ENCODE measurements around the gene KCNK3. TPM values are rescaled to one million over a fixed set of nuclear protein-coding genes. Genes with fewer than 3 reads are reported as not detected.

The KCNK3 gene
- total RNA-seq, 1 experiment from 2014 or later: 0.09 TPM

- Mint-ChIP-seq H3K27ac (no peak overlapping the region), H3K36me3 (ENCODE audit: insufficient read depth in 1 of 3, low read depth in 3 of 3) (no peaks in the 10 kb centered on the region), H3K4me1 (peaks cover 4 to 13% of the 10 kb centered on the region in 2 experiments), H3K27me3 (ENCODE audit: low read depth) (peaks cover 64% of the 10 kb centered on the region), H3K9me3 (no peaks in the 10 kb centered on the region), H3K4me3 (no peak overlapping the region)
- Histone ChIP-seq H3K14ac (ENCODE audit: insufficient read depth, low read length) (no peak overlapping the region), H3K56ac (ENCODE audit: insufficient read length, low read depth, low read length) (no peak overlapping the region), H3K4me2 (ENCODE audit: insufficient read depth, insufficient read length, low read length) (no peak overlapping the region), H3K18ac (ENCODE audit: insufficient read length, low read depth, low read length) (no peak overlapping the region), H3K4me1 (ENCODE audit: insufficient read depth, low read length) (no peaks in the 10 kb centered on the region), H3K4ac (ENCODE audit: low read depth, low read length) (no peak overlapping the region), H2AK5ac (ENCODE audit: insufficient read length, low read length) (no peak overlapping the region), H2AFZ (ENCODE audit: low read length) (no peak overlapping the region), H2BK5ac (ENCODE audit: insufficient read length, low read length) (no peak overlapping the region), H2BK120ac (ENCODE audit: low read depth, low read length, poor library complexity, severe bottlenecking) (no peak overlapping the region), H3K27ac (ENCODE audit: insufficient read length, low read depth, low read length) (no peak overlapping the region), H3K9me3 (ENCODE audit: control insufficient read depth, low read depth, low read length) (no peaks in the 10 kb centered on the region), H2BK20ac (ENCODE audit: low read depth, low read length, poor library complexity, severe bottlenecking) (no peak overlapping the region), H2BK15ac (ENCODE audit: low read depth, low read length) (no peak overlapping the region), H3K9ac (ENCODE audit: extremely low read depth, insufficient read length, low read length) (no peak overlapping the region), H3K23me2 (ENCODE audit: insufficient read length, low read depth, low read length, poor library complexity, severe bottlenecking) (no peaks in the 10 kb centered on the region), H4K5ac (ENCODE audit: insufficient read length, low read depth, low read length) (no peak overlapping the region), H3K27me3 (ENCODE audit: insufficient read depth, low read length) (no peaks in the 10 kb centered on the region; the same call in 1 of the 2 replicates), H3K23ac (ENCODE audit: insufficient read length, low read depth, low read length) (no peak overlapping the region), H4K91ac (ENCODE audit: insufficient read length, low read depth, low read length) (no peak overlapping the region), H4K20me1 (ENCODE audit: control insufficient read depth, insufficient read depth, insufficient read length) (no peaks in the 10 kb centered on the region), H3K79me1 (ENCODE audit: insufficient read depth, low read depth, low read length, poor library complexity, severe bottlenecking) (no peaks in the 10 kb centered on the region), H4K8ac (replicated peaks; ENCODE audit: insufficient read length, low read depth, low read length) (no peak overlapping the region), H3K79me2 (ENCODE audit: insufficient read depth, low read length) (no peaks in the 10 kb centered on the region), H2BK12ac (ENCODE audit: insufficient read length, low read depth, low read length) (no peak overlapping the region), H3T11ph (ENCODE audit: low read length) (no peak overlapping the region)
- TF ChIP-seq CTCF (conservative IDR thresholded peaks at IDR 0.05): no peak
- no CpG with 5 or more reads among the region's 3 CpGs for WGBS (ENCODE audit: extremely low coverage, insufficient read length, low lambda C conversion rate)
- DNase-seq: no peak
These were observed 9.5 kb downstream of the KCNK3 start for GRCh38 chr2:26702025-26702424.

Measured in H9 (cell line).